GM12801 (cell line): ENCODE measurements around the gene ZNF429.

Experiments used
- TF ChIP-seq, protein P1 (sequence below): IDR thresholded peaks from one replicate; pipeline ENCODE4 v1.5.1; 2011; ENCODE audit warnings: control low read depth; ENCODE audit not compliant: insufficient read length; ENCODE audit errors: extremely low read depth

The ZNF429 gene

DNA sequence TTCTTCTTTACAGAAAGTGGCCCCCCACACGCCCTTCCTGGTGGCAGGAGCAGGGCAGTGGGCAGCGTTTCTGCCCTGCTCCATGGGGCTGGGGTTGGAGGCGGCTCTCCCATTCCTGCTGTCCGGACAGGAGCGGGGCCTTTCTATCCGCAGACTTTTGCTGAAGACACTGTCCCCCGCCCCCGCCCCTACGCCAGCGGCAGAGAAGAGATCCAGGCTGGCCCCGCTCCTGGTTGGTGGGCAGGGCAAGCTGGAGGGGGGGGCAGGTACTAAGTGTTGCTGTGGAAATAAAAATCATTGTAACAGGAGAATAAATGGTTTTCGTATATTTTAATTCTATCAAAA, 81.7 kb downstream of the ZNF429 start:
- TF ChIP-seq, protein P1, sequence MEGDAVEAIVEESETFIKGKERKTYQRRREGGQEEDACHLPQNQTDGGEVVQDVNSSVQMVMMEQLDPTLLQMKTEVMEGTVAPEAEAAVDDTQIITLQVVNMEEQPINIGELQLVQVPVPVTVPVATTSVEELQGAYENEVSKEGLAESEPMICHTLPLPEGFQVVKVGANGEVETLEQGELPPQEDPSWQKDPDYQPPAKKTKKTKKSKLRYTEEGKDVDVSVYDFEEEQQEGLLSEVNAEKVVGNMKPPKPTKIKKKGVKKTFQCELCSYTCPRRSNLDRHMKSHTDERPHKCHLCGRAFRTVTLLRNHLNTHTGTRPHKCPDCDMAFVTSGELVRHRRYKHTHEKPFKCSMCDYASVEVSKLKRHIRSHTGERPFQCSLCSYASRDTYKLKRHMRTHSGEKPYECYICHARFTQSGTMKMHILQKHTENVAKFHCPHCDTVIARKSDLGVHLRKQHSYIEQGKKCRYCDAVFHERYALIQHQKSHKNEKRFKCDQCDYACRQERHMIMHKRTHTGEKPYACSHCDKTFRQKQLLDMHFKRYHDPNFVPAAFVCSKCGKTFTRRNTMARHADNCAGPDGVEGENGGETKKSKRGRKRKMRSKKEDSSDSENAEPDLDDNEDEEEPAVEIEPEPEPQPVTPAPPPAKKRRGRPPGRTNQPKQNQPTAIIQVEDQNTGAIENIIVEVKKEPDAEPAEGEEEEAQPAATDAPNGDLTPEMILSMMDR = no peak

DNA sequence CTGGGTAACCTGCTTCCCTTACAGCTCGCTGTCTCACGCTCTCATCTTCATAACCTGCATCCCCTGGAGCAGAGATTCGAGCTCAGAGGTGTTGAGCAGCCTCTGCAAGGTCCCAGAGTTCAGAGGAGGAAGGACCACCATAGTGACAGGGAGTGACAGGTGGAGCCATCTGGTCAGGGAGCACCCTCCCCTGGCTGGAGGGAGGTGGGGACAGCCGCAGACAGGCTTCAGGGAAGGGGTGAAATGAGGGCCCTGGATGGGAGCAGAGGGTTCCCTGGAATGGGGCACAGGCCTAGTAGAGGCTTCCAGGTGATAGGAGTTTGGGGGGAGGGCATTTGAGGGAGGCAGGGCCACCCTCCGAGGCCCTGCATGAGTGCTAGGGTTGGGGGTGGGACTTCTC, 82.1 kb downstream of the ZNF429 start:
- TF ChIP-seq, protein P1 = no peak

- TF ChIP-seq, protein P1 = no peak
These were observed 82.7 kb downstream of the ZNF429 start for GRCh38 chr19:21588065-21588601.

DNA sequence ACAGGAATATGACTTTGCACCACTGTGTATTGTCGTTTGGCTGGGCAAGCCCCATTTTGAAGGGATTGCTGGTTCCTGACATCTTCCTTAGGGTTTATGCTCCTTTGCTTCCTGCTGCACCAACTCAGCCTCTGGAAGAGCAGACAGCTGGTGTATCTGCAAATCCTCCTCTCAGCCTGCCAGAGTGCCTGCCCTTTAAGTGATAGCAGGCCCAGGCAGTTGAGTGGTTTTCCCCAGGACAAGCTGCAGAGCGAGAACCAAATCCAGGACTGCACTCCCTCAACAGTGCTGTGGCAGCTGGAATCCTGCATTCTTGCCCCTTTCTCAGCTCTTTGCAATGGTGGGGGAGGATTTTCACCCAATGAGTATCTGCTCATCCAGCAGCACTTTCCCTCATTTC, 85.5 kb downstream of the ZNF429 start:
- TF ChIP-seq, protein P1 = no peak

GRCh38 chr19:21593008-21593481, 87.6 kb downstream of the ZNF429 start:
- TF ChIP-seq, protein P1 = no peak

DNA sequence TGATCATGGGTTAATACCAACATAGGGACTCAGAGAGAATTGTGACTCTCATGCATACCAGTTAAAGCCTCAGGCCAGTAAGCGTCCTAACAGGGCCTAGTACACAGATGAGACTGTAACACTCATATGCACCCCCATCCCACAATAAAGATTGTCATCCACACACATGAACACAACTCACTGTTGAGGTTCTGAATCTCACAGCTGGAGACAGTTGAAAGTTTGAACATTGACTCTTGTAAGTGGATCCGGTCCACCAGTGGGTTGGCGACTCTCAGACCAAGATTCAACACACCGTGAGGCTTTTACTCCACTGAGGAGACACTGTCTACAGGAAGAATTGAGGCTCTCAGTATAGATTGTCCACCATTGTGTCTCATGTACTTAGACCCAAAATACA, 88.1 kb downstream of the ZNF429 start:
- TF ChIP-seq, protein P1 = no peak

GRCh38 chr19:21593934-21594820, 88.8 kb downstream of the ZNF429 start:
- TF ChIP-seq, protein P1 = no peak
